HepG2 (cell line): ENCODE measurements around the gene THSD4. TPM values are rescaled to one million over a fixed set of nuclear protein-coding genes. Genes with fewer than 3 reads are reported as not detected.
A peak's percentile ranks its signal among the peaks of the same experiment; 100 is the strongest.

Experiments used
- ATAC-seq: fragments of 200-7000 bp; cut with Tn5 transposase; 3 replicates; pipeline ENCODE4 v1.9.1; 2020; ENCODE audit warnings: mild to moderate bottlenecking, moderate library complexity
- BruUV-seq: library from RNA; stranded (reverse); fragments of 400-500 nt; replicated peaks from 2 replicates; lab custom pipeline; 2021; lab: Mats Ljungman, UMichigan
- CTCF ChIA-PET: fragments of 300-600 bp; formaldehyde crosslinking; extraction: SDS; loops from one replicate; lab custom pipeline; 2021; ENCODE audit warnings: low total read pairs, inconsistent platforms, low intra/inter-chr PET ratio; lab: Yijun Ruan, JAX
- POLR2A ChIA-PET: fragments of 350-600 bp; sonication (Branson Sonifier 250); formaldehyde crosslinking; loops from one replicate; lab custom pipeline; 2020; ENCODE audit warnings: antibody characterized with exemption, inconsistent platforms; lab: Yijun Ruan, JAX
- DNase-seq: peaks from one replicate; pipeline ENCODE4 v3.0.0-alpha.2; 2015; ENCODE audit warnings: low spot score
- FAIRE-seq: peaks from 3 replicates; lab custom pipeline; 2011; peaks lifted over from hg19 to GRCh38; lab: Jason Lieb, UNC
- H2AFZ ChIP-seq: one replicate; pipeline ENCODE4 v1.6.1; 2011; ENCODE audit warnings: low read length, inconsistent platforms
- H3K27ac ChIP-seq: fragments of 300-600 bp; 3 replicates; pipeline ENCODE4 v1.8.0; 2011; ENCODE audit warnings: mixed run types, mild to moderate bottlenecking, mixed read lengths, low read length, inconsistent platforms; ENCODE audit not compliant: insufficient read depth; ENCODE audit errors: extremely low read length
- H3K27me3 ChIP-seq, 2 experiments: fragments of 200-600 bp in 1 of 2; 2 replicates in 1 of 2; 3 replicates in 1 of 2; pipeline versions ENCODE4 v1.6.0 to v1.8.0; 2011; ENCODE audit warnings: low read length in 2 of 2, mild to moderate bottlenecking in 2 of 2, moderate library complexity in 2 of 2, inconsistent platforms in 1 of 2; ENCODE audit not compliant: insufficient read depth in 2 of 2, control insufficient read depth in 1 of 2
- H3K36me3 ChIP-seq, 2 experiments: fragments of 200-600 bp in 1 of 2; replicated peaks in 1 of 2; 2 replicates in 1 of 2; 3 replicates in 1 of 2; pipeline versions ENCODE4 v1.5.1 to v1.8.0; 2011; ENCODE audit warnings: low read length in 2 of 2, inconsistent platforms in 1 of 2; ENCODE audit not compliant: insufficient read depth in 2 of 2, control insufficient read depth in 1 of 2
- H3K4me1 ChIP-seq: 2 replicates; pipeline ENCODE4 v1.5.1; 2012; ENCODE audit warnings: low read length, inconsistent platforms; ENCODE audit not compliant: insufficient read depth
- H3K4me2 ChIP-seq: 2 replicates; pipeline ENCODE4 v1.6.0; 2011; ENCODE audit warnings: low read depth, low read length, inconsistent platforms
- H3K4me3 ChIP-seq, 3 experiments: fragments of 200-600 bp in 1 of 3; sonication (generic), shearing (Covaris generic) in 1 of 3; replicated peaks in 1 of 3; 2 replicates each; pipeline ENCODE4 v1.5.1; 2011 to 2016; ENCODE audit warnings: low read length in 3 of 3, inconsistent platforms in 2 of 3, low read depth in 2 of 3, mild to moderate bottlenecking in 2 of 3, control low read depth in 1 of 3, mixed read lengths in 1 of 3; ENCODE audit not compliant: insufficient read depth in 1 of 3
- H3K79me2 ChIP-seq: one replicate; pipeline ENCODE4 v1.6.1; 2011; ENCODE audit warnings: low read length, inconsistent platforms; ENCODE audit not compliant: insufficient read depth
- H3K9ac ChIP-seq: 2 replicates; pipeline ENCODE4 v1.6.0; 2011; ENCODE audit warnings: mild to moderate bottlenecking, low read depth, low read length, inconsistent platforms; ENCODE audit not compliant: insufficient read depth
- H3K9me3 ChIP-seq: 2 replicates; pipeline ENCODE4 v1.5.1; 2012; ENCODE audit warnings: mild to moderate bottlenecking, low read length
- H4K20me1 ChIP-seq: 2 replicates; pipeline ENCODE4 v1.6.0; 2011; ENCODE audit warnings: inconsistent platforms, mild to moderate bottlenecking, low read length, moderate library complexity; ENCODE audit not compliant: insufficient read depth
- ADNP ChIP-seq: sonication (generic); formaldehyde crosslinking; IDR thresholded peaks from 2 replicates; pipeline ENCODE4 v1.4.0; 2020; ENCODE audit warnings: missing genetic modification reagents
- NFIC ChIP-seq: IDR thresholded peaks from 2 replicates; pipeline ENCODE4 v1.6.1; 2012; ENCODE audit warnings: mild to moderate bottlenecking, low read length, inconsistent platforms
- SSRP1 ChIP-seq: IDR thresholded peaks from 2 replicates; pipeline ENCODE4 v1.6.1; 2016; ENCODE audit warnings: control low read depth
- ZNF124 ChIP-seq: sonication (generic); formaldehyde crosslinking; IDR thresholded peaks from 2 replicates; pipeline ENCODE4 v1.4.0; 2020; ENCODE audit warnings: missing genetic modification reagents
- ZNF263 ChIP-seq: sonication (generic); formaldehyde crosslinking; IDR thresholded peaks from 2 replicates; pipeline ENCODE4 v1.4.0; 2020; ENCODE audit warnings: missing genetic modification reagents
- WGBS: methylation state at CpG from one replicate; pipeline ENCODE4 v1.1.6; 2017; ENCODE audit warnings: low lambda C conversion rate; 5-methylcytosine and 5-hydroxymethylcytosine counted together
- in situ Hi-C: cut with HindIII; loops from 2 replicates; pipeline ENCODE4 v1.10.0; 2017; ENCODE audit warnings: low pct_unique_long_range_greater_than_20kb; ENCODE audit not compliant: extremely low pct_ligation_motif_present
- intact Hi-C: fragments of 100-400 bp; cut with micrococcal nuclease; formaldehyde crosslinking; loops from one replicate; pipeline ENCODE4 v1.10.0; 2022; ENCODE audit not compliant: unreplicated experiment
- polyA plus RNA-seq, 8 experiments: library from polyadenylated mRNA; depleted of rRNA in 3 of 8; stranded (reverse) in 7 of 8; unstranded in 1 of 8; fragments of >200 nt; fragmentation: Illumina TruSeq in 4 of 8; extraction: Trizol in 4 of 8; gene quantifications; 2 replicates each; pipeline versions ENCODE4 v1.2.1 to v1.2.3, GENCODE V29; 2011 to 2016; ENCODE audit warnings: low read depth in 4 of 8, missing spikeins in 1 of 8, mixed read lengths in 1 of 8; ENCODE audit not compliant: insufficient read depth in 1 of 8
- total RNA-seq, 5 experiments: library from RNA; depleted of rRNA; stranded (reverse); fragments of >200 nt; fragmentation: Illumina TruSeq; extraction: Trizol; gene quantifications; 2 replicates each; pipeline ENCODE4 v1.2.3, GENCODE V29; 2016; ENCODE audit warnings: low read depth in 1 of 5
- TF ChIP-seq, protein P1 (sequence below): sonication (generic); formaldehyde crosslinking; IDR thresholded peaks from 2 replicates; pipeline ENCODE4 v1.5.0; 2020; ENCODE audit warnings: mild to moderate bottlenecking, missing genetic modification reagents
- TF ChIP-seq, protein P2 (sequence below): sonication (generic); formaldehyde crosslinking; IDR thresholded peaks from 2 replicates; pipeline ENCODE4 v1.5.1; 2020; ENCODE audit warnings: mild to moderate bottlenecking, missing genetic modification reagents
- TF ChIP-seq, protein P3 (sequence below): sonication (generic); formaldehyde crosslinking; IDR thresholded peaks from 2 replicates; pipeline ENCODE4 v1.4.0; 2020; ENCODE audit warnings: missing genetic modification reagents, low read depth, mild to moderate bottlenecking, borderline replicate concordance

Gene THSD4
- total and polyA plus RNA-seq, 2 of the 13 experiments (the other 11 are each of a cell fraction or from before 2014, with no cell fraction given) = 0.07 to 0.21 TPM

DNA sequence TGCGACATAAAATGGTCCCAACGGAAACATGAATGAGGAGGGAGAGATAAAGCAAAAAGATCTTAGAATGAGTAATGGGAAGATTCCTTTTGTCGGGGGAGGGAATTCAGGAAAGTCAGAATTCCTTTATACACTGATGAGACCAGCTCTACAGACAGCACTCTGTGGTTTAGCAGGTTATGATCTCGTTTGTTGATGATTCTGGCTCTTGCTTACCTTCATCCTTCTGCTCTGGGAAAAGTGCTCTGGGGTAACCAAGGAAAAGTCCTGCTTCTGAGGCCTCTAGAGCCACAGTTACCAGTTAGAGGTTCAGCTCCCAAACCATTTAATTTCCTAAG, 544.4 kb downstream of the THSD4 start:
- Histone ChIP-seq H3K27ac (peak overlapping the region; percentile 84), H4K20me1 (no peaks in the 10 kb centered on the region), H3K4me1 (peaks cover 92% of the 10 kb centered on the region), H3K36me3 (no peaks in the 10 kb centered on the region), H2AFZ (no peak overlapping the region), H3K4me2 (0 out of 2 replicates have a peak overlapping the region, but pooled peaks have one; percentile 28), H3K79me2 (no peaks in the 10 kb centered on the region), H3K9ac (no peak overlapping the region), H3K27me3 (no peaks in the 10 kb centered on the region), H3K9me3 (no peaks in the 10 kb centered on the region), H3K4me3 (no peak overlapping the region)
- DNase-seq = no peak
- no peak for FAIRE-seq
- intact Hi-C loops = no loop called here
- TF ChIP-seq ADNP (CRISPR knock-in tag) (0 out of 2 replicates have a peak, but pooled peaks have one; percentile 1), SSRP1 (no peak), NFIC (no peak), ZNF263 (CRISPR knock-in tag) (0 out of 2 replicates have a peak, but pooled peaks have one; percentile 2), ZNF124 (CRISPR knock-in tag) (no peak)
- TF ChIP-seq, protein P1, sequence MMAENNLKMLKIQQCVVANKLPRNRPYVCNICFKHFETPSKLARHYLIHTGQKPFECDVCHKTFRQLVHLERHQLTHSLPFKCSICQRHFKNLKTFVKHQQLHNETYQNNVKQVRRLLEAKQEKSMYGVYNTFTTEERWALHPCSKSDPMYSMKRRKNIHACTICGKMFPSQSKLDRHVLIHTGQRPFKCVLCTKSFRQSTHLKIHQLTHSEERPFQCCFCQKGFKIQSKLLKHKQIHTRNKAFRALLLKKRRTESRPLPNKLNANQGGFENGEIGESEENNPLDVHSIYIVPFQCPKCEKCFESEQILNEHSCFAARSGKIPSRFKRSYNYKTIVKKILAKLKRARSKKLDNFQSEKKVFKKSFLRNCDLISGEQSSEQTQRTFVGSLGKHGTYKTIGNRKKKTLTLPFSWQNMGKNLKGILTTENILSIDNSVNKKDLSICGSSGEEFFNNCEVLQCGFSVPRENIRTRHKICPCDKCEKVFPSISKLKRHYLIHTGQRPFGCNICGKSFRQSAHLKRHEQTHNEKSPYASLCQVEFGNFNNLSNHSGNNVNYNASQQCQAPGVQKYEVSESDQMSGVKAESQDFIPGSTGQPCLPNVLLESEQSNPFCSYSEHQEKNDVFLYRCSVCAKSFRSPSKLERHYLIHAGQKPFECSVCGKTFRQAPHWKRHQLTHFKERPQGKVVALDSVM = peak; percentile 48
- TF ChIP-seq, protein P2, sequence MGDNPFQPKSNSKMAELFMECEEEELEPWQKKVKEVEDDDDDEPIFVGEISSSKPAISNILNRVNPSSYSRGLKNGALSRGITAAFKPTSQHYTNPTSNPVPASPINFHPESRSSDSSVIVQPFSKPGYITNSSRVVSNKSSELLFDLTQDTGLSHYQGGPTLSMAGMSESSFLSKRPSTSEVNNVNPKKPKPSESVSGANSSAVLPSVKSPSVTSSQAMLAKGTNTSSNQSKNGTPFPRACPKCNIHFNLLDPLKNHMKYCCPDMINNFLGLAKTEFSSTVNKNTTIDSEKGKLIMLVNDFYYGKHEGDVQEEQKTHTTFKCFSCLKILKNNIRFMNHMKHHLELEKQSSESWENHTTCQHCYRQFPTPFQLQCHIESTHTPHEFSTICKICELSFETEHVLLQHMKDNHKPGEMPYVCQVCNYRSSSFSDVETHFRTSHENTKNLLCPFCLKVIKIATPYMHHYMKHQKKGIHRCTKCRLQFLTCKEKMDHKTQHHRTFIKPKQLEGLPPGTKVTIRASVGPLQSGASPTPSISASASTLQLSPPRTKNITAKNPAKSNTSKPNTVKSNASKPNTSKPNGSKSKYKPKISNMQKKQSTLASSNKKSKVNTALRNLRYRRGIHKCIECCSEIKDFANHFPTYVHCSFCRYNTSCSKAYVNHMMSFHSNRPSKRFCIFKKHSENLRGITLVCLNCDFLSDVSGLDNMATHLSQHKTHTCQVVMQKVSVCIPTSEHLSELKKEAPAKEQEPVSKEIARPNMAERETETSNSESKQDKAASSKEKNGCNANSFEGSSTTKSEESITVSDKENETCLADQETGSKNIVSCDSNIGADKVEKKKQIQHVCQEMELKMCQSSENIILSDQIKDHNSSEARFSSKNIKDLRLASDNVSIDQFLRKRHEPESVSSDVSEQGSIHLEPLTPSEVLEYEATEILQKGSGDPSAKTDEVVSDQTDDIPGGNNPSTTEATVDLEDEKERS (CRISPR knock-in tag) = 0 out of 2 replicates have a peak, but pooled peaks have one; percentile 13
- TF ChIP-seq, protein P3, sequence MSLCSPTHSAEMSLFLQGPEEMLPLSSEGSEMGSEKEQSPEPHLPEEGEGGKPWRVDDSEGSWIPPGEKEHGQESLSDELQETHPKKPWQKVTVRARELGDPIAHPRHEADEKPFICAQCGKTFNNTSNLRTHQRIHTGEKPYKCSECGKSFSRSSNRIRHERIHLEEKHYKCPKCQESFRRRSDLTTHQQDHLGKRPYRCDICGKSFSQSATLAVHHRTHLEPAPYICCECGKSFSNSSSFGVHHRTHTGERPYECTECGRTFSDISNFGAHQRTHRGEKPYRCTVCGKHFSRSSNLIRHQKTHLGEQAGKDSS (CRISPR knock-in tag) = peak; percentile 93
- 76% methylated on average over 4 of the region's 4 CpGs for WGBS
- POLR2A ChIA-PET = interaction anchor here (1.9 kb wide), 1 partner anchor 147 kb away, joined by 4 read pairs; no protein-coding TSS in a partner anchor
- in situ Hi-C loops = loop anchor here (5.0 kb wide), 1 partner anchor 212 kb away; no protein-coding TSS in a partner anchor
- no TSS peak for BruUV-seq
- ATAC-seq = no peak
- CTCF ChIA-PET = no interaction called here
